GM20000 (cell line): ENCODE data around the gene AKT1.
"Not testable (repeated sequence)": the region's sequence is repeated elsewhere in the genome, so short reads cannot be mapped to it uniquely, and the experiment has no call there.

Experiments used
- DNase-seq: peaks from one replicate; pipeline ENCODE4 v3.0.0; 2012; ENCODE audit warnings: low spot score
- TF ChIP-seq, protein P1 (sequence below): IDR thresholded peaks from 2 replicates; pipeline ENCODE4 v1.5.1; 2012; ENCODE audit warnings: mild to moderate bottlenecking, control low read depth; ENCODE audit errors: extremely low read depth, missing control alignments

Gene AKT1

DNA sequence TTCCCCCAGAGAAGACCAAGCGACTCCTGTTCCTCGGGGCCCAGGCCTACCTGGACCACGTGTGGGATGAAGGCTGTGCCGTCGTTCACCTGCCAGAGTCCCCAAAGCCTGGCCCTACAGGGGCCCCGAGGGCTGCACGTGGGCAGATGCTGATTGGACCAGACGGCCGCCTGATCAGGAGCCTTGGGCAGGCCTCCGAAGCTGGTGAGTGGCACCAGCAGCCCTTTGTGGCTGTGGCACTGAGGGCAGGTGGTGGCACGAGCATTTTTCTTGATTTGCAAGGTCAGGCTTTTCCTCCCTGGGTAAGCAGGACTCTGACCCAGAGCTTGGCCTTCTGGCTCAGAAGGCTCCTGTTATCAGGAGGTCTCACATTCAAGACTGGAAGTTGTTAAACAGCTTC is 39.9 kb downstream of the AKT1 start:
- TF ChIP-seq, protein P1, sequence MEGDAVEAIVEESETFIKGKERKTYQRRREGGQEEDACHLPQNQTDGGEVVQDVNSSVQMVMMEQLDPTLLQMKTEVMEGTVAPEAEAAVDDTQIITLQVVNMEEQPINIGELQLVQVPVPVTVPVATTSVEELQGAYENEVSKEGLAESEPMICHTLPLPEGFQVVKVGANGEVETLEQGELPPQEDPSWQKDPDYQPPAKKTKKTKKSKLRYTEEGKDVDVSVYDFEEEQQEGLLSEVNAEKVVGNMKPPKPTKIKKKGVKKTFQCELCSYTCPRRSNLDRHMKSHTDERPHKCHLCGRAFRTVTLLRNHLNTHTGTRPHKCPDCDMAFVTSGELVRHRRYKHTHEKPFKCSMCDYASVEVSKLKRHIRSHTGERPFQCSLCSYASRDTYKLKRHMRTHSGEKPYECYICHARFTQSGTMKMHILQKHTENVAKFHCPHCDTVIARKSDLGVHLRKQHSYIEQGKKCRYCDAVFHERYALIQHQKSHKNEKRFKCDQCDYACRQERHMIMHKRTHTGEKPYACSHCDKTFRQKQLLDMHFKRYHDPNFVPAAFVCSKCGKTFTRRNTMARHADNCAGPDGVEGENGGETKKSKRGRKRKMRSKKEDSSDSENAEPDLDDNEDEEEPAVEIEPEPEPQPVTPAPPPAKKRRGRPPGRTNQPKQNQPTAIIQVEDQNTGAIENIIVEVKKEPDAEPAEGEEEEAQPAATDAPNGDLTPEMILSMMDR: no peak
- no peak for DNase-seq

DNA sequence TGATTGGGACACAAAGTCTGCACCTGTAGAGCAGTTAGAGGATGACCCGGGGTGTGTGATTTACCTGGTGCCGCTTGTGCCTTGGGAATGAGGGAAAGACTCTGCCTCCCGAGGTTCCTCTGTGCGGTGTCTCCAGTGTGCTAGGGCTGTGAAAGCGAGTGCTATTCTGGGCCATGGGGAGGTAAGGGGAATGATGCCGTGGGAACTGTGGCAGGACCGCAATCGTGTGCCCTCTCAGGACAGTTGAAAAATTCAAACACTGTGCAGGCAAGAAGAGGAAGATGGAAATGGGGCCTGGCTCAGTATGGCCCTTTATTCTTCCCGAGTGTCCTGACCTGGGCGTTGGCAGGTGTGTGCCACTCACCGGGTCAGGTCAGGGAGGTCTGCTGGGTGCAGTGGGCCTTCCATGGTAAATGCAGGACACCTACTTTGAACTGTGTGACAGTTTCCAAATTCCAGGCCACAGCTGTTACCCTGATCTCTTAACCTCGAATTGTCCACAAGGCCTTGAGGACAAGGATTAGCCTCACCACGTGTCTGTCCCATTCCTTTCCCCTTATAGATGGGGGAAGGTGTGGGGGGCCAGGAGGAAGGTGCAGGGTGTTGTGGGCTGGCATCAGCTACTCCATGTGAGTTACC is 41.2 kb downstream of the AKT1 start:
- DNase-seq: no peak
- TF ChIP-seq, protein P1: no peak

DNA sequence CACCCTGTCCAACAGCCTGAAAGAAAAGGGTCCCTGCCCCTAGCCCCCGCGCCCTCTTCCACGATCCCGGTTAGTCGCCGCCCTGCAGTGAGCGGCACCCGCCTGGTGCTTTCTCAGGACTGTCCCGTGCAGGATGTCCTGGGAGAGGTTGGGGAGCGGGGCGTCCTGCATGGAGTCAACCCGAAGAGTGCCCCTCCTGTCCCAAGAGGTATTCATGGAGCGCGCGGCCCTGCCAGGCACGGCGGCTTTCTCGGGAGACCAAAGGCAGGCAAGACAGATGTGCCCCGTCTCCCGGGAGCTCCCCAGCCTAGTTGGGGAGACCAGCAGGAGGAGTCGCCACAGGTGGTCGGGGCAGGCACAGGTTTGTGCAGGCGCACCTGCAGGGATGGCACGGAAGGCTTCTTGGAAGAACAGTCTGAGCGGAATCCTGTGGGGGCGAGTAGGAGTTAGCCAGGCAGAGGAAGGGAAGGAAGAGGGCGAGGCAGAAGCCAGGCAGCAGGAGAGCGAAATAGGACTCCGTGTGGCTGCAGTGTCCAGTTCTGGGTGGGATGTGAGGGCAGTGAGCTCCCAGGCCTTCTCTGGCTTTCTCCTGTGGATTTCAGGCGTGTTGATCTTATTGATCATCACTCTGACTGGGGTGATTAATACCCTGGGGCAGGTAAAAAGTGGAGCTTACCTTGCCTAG is 41.9 kb downstream of the AKT1 start:
- DNase-seq: no peak
- TF ChIP-seq, protein P1: no peak

DNA sequence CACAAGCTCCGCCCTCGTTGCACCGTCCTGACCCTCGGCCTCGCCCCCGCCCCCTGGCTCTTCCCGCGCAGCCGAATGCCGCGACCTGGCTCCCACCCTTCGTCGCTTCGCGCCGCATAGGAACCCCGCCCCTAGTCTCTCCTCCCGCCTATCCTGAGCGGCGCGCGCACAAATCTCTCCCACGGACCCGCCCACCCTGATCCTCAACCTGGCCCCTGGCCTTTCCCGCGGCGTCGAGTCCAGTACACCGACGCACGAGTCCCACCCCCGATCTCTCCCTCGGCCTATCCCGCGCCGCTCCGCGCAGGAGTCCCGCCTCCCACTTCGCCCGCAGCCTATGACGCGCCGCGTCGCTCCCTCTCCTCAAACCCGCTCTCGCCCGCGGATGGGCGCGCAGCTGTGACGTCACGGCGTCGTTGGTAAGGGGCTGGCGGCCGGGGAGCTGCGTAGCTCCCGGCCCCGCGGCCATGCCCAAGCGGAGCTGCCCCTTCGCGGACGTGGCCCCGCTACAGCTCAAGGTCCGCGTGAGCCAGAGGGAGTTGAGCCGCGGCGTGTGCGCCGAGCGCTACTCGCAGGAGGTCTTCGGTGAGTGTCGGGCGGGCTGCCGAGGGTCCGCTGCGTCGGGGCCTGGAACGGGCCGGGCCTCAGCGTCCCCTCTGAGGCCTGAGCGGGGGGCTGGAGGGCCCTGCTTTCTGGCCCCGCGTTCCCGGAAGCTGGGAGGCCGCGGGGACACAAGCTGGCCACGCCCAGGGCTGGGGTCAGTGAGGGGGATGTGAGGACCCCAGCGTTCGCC is 42.6 kb downstream of the AKT1 start, which contains the start of gene SIVA1:
SIVA1 (plus strand) TSS at position 413 of the 793 bp plus-strand sequence; CDS start at position 468, 55 bp downstream.
- DNase-seq: peak; percentile 100
- TF ChIP-seq, protein P1: no peak

DNA sequence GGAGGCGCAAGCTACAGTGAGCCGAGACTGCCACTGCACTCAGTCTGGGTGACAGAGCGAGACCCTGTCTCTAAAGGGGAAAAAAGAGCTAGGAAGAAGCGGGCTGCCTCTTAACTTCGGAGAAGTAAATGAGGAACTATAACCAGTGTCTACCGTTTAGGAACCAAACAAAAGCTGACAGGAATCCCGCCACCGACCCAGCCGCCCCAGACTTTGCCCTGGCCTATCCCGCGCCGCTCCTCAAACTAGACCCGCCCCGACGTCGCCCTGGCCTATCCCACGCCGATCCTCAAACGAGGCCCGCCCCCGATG is 43.2 kb downstream of the AKT1 start:
- peak; percentile 99 for DNase-seq
- TF ChIP-seq, protein P1: no peak

DNA sequence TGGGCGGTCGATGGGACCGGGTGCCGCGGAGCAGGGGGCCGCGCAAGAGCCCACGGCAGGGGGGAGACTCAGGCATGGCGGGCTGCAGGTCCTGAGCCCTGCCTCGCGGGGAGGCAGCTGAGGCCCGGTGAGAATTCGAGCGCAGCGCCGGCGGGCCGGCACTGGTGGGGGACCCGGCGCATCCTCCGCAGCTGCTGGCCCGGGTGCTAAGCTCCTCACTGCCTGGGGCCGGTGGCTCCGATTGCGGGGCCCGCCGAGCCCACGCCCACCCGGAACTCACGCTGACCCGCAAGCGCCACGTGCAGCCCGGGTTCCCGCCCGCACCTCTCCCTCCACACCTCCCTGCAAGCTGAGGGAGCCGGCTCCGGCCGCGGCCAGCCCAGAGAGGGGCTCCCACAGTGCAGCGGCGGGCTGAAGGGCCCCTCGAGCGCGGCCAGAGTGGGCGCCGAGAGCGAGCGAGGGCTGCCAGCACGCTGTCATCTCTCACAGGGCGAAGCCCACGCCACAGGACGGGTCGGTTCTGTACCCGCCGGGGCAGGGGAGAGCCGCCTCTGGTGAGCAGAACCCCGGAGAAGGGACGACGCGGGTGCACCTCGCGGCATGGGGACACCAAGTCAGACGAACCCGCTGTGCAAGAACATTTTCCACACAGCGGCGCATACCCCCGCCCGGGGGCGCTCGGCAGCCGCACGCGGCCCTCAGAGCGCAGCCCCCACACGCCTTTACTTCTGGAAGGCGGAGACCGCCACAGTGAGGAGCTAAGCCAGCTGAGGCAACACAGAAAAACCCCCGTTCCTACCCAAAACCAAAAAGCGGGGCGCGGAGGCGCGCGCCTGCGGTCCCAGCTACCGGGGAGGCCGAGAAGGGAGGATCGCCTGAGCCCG is 43.8 kb downstream of the AKT1 start:
- no peak for DNase-seq
- TF ChIP-seq, protein P1: no peak

DNA sequence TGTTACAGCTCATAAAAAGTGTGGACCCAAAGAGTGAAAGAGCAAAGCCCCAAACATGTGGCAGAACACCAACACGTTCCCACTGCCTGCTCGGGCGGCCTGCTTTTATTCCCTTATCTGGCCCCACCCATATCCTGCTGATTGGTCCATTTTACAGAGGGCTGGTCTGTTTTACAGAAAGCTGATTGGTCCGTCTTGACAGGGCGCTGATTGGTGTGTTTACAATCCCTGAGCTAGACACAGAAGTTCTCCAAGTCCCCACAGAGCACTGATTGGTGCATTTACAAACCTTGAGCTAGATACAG is 44.8 kb downstream of the AKT1 start:
- not testable (repeated sequence) for DNase-seq
